IPS-15b (cell line): Measurements from ENCODE around the gene BANK1.

Source experiments
- H3K27me3 ChIP-seq: one replicate; pipeline ENCODE4 v1.6.1; 2013; ENCODE audit warnings: low read length; ENCODE audit not compliant: control insufficient read depth, insufficient read depth
- H3K36me3 ChIP-seq: one replicate; pipeline ENCODE4 v1.6.1; 2013; ENCODE audit warnings: low read length; ENCODE audit not compliant: control insufficient read depth, insufficient read depth
- H3K4me1 ChIP-seq: one replicate; pipeline ENCODE4 v1.6.1; 2013; ENCODE audit warnings: mild to moderate bottlenecking, low read length; ENCODE audit not compliant: control insufficient read depth, insufficient read depth
- H3K4me3 ChIP-seq: one replicate; pipeline ENCODE4 v1.5.1; 2013; ENCODE audit warnings: low read depth, low read length
- H3K9ac ChIP-seq: one replicate; pipeline ENCODE4 v1.6.1; 2013; ENCODE audit warnings: low read depth, mild to moderate bottlenecking, low read length
- H3K9me3 ChIP-seq: one replicate; pipeline ENCODE4 v1.6.1; 2013; ENCODE audit warnings: mild to moderate bottlenecking, low read length; ENCODE audit not compliant: control insufficient read depth, insufficient read depth

BANK1 gene

DNA sequence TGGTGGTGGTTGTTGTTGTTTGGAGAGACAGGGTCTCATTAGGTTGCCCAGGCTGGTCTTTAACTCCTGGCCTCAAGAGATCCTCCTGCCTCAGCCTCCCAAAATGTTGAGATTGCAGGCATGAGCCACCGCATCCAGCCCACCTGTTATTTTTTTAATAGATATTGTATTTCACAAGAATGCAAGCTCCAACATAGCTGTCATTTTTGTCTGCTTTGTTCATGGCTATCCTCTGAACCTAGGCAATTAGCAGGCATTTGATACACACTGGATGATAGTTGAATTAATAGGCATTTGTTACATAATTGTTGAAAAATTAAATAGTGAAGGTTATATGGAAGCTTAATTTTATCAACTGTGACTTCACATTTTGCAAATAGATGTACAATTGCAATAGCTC, 64.7 kb downstream of the BANK1 start:
- H3K9me3 ChIP-seq, result no peaks in the 10 kb centered on the region
- H3K4me3 ChIP-seq, result no peak overlapping the region
- no peak overlapping the region for H3K9ac ChIP-seq
- no peaks in the 10 kb centered on the region for H3K27me3 ChIP-seq
- H3K36me3 ChIP-seq, result no peaks in the 10 kb centered on the region
- H3K4me1 ChIP-seq, result no peaks in the 10 kb centered on the region

DNA sequence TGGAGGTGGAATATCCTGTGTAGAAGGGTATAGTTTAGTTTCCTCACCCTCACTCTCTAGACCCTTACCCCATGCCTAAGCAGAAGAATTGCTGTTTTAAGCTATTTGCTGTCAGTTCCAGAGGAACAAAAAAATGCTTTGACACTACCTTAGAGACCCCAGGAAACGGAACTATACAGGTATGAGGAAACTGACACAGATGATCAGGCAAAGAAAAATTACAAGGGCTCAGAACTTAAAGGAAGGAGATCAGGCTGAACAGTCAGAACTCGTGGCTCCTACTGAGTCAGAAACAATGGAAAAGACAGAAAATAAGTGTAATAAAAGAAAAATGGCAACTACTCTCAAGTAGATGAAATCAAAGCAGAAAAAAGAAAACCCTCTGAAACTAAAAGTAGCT, 65.6 kb downstream of the BANK1 start:
- Histone ChIP-seq H3K36me3 (no peaks in the 10 kb centered on the region), H3K9me3 (no peaks in the 10 kb centered on the region), H3K4me3 (no peak overlapping the region), H3K4me1 (no peaks in the 10 kb centered on the region), H3K27me3 (no peaks in the 10 kb centered on the region), H3K9ac (no peak overlapping the region)

DNA sequence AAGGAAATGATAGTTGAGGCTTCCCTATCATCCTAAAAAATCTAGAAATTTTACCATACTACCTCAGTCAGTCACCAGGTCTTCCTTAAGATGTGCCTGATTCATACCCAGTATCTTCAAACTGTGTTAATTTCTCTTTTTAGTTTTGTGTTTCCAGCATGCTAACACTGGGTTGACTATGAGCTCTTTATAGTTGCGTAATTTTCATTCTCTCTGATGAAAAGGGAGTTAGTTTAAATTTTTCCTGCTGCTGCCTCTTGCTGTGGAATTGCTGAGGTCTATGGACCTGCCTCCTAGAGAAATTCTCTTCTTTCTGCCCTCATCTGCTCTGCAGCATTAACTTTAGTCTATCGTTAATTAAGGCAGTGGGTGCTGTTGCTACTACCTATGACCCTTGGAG, 66.6 kb downstream of the BANK1 start:
- no peak overlapping the region for H3K4me3 ChIP-seq
- H3K9me3 ChIP-seq, result no peaks in the 10 kb centered on the region
- no peak overlapping the region for H3K9ac ChIP-seq
- no peaks in the 10 kb centered on the region for H3K27me3 ChIP-seq
- H3K4me1 ChIP-seq, result no peaks in the 10 kb centered on the region
- no peaks in the 10 kb centered on the region for H3K36me3 ChIP-seq

DNA sequence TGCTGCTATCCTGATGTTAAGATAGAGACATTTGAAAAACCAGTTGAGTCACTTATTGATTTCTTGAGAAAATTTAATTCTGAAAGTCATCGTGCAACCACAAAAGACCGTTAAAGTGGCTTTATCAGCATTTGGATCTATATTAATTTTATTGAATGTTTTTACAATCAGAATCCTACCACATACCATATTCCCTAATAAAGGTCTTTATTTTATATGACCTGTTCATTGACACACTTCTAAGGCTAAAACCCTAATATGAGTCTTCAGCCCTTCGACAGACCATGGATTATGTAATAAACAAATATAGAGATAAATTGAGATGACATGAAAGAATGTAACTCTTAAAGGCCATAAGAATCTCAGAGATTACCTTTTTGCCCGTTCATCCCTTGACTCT, 68.1 kb downstream of the BANK1 start:
- no peaks in the 10 kb centered on the region for H3K4me1 ChIP-seq
- no peaks in the 10 kb centered on the region for H3K9me3 ChIP-seq
- H3K27me3 ChIP-seq, result no peaks in the 10 kb centered on the region
- H3K9ac ChIP-seq, result no peak overlapping the region
- no peaks in the 10 kb centered on the region for H3K36me3 ChIP-seq
- no peak overlapping the region for H3K4me3 ChIP-seq

DNA sequence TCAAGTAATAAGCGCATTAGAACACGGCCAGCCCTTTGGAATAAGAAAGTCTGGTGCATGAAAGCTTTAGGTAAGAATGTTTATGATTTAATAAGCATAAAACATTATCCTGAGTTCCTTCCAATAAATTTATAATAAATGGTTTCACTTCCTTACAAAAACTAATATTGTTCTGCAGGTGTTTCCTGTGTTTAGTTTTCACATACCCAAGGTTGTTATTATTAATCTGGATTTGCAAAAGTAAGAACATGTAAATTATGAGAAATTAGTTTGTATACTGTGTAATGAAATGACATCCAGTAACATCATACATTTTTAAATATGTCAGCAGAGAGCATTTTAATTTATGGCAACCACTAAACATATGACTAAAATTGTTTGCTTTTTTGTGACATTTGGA, 72.1 kb downstream of the BANK1 start:
- Histone ChIP-seq H3K9ac (no peak overlapping the region), H3K36me3 (no peaks in the 10 kb centered on the region), H3K4me1 (no peaks in the 10 kb centered on the region), H3K27me3 (no peaks in the 10 kb centered on the region), H3K9me3 (no peaks in the 10 kb centered on the region), H3K4me3 (no peak overlapping the region)

DNA sequence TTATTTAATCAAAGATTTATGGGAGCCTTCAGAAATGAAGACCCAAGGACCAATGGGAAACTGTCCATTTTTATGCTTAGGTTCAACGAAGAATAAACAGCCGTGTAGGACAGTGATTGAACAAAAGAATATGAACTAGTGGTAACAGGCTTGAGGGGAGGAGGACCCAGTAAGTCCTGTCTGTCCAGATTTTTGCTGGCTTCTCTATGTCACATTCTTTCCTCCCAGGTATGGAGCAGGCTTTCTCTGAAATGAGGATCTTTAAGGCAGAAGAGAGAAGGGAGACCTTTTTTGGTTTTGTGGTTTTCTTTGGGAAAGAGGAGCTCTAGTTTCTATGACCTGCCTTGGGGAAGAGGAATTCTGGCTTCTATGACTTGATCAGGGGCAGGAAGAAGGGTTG, 74.1 kb downstream of the BANK1 start:
- H3K4me3 ChIP-seq, result no peak overlapping the region
- H3K4me1 ChIP-seq, result no peaks in the 10 kb centered on the region
- H3K9me3 ChIP-seq, result no peaks in the 10 kb centered on the region
- no peak overlapping the region for H3K9ac ChIP-seq
- no peaks in the 10 kb centered on the region for H3K27me3 ChIP-seq
- H3K36me3 ChIP-seq, result no peaks in the 10 kb centered on the region

DNA sequence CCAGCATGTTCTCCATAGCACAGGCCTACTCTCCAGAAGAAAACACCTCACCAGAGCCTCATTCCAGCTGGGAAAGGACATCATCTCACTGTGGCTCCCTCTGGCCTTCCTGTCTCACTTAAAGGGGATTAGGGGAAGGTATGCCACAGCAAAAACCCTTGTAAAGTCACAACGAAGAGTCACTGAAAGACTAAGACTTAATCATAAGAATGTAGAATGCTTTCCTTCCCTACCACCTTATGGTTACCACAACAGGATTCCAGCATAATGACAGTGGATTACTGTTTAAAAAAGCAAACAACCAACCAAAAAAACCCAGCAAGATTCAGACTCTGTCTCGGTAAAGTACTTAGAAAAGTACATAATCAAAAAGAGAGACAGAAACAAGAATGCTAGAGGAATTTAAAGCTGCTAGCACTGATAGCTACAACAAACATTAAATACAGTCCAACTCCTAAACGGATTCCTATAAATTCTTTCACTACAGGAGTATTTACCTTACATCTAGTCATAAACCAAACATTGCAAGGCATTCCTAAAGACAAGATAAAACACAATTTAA, 75.1 kb downstream of the BANK1 start:
- H3K4me1 ChIP-seq, result no peaks in the 10 kb centered on the region
- no peaks in the 10 kb centered on the region for H3K27me3 ChIP-seq
- no peak overlapping the region for H3K4me3 ChIP-seq
- H3K9ac ChIP-seq, result no peak overlapping the region
- no peaks in the 10 kb centered on the region for H3K36me3 ChIP-seq
- no peaks in the 10 kb centered on the region for H3K9me3 ChIP-seq

GRCh38 chr4:101870874-101871273, 80.3 kb downstream of the BANK1 start:
- H3K9me3 ChIP-seq, result no peaks in the 10 kb centered on the region
- no peaks in the 10 kb centered on the region for H3K27me3 ChIP-seq
- H3K4me1 ChIP-seq, result no peaks in the 10 kb centered on the region

GRCh38 chr4:101871962-101872676, 81.6 kb downstream of the BANK1 start:
- Histone ChIP-seq H3K4me3 (no peak overlapping the region), H3K9ac (no peak overlapping the region), H3K4me1 (no peaks in the 10 kb centered on the region), H3K27me3 (no peaks in the 10 kb centered on the region), H3K9me3 (no peaks in the 10 kb centered on the region), H3K36me3 (no peaks in the 10 kb centered on the region)

More at GRCh38 chr4:101870874-101871273, 80.3 kb downstream of the BANK1 start:
- Histone ChIP-seq H3K4me3 (no peak overlapping the region), H3K9ac (no peak overlapping the region), H3K36me3 (no peaks in the 10 kb centered on the region)

DNA sequence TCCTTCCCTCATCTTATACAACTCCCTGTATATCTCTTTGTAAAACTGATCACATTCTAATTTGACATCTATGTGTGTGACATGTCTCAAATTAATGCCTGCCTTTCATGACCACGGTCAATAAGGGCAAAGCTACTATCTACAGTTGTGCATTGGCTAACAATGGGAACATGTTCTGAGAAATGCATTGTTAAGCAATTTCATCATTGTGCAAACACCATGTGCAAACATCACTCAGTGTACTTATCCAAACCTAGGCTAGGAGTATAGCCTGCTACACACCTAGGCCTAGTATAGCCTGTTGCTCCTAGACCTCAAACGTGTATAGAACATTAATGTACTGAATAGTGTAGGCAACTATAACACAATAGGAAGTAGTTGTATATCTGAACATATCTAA, 95.0 kb downstream of the BANK1 start:
- Histone ChIP-seq H3K9ac (no peak overlapping the region), H3K9me3 (no peaks in the 10 kb centered on the region), H3K36me3 (no peaks in the 10 kb centered on the region), H3K4me1 (no peaks in the 10 kb centered on the region), H3K27me3 (no peaks in the 10 kb centered on the region), H3K4me3 (no peak overlapping the region)

DNA sequence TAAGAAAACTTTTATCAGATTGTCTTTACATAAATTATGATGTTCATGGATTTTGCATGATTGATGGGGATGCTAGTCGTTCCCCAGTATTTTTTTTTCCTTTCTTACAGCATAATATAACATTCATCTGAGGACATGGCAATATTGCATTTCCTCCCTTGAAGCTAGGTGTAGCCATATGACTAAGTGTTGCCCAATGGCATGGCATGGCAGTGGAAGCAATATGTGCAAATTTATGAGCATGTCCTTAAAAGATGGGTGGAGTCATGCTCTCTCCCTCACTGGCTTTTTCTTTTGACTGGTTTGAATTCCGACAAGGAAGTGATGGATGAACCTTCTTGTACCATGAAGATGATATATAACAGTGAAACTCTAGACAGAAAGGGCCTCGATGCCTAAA, 96.3 kb downstream of the BANK1 start:
- H3K4me3 ChIP-seq, result no peak overlapping the region
- no peaks in the 10 kb centered on the region for H3K36me3 ChIP-seq
- no peaks in the 10 kb centered on the region for H3K9me3 ChIP-seq
- H3K27me3 ChIP-seq, result no peaks in the 10 kb centered on the region
- H3K9ac ChIP-seq, result no peak overlapping the region
- H3K4me1 ChIP-seq, result no peaks in the 10 kb centered on the region

GRCh38 chr4:101888472-101888871, 97.9 kb downstream of the BANK1 start:
- H3K9ac ChIP-seq, result no peak overlapping the region
- H3K4me3 ChIP-seq, result no peak overlapping the region
- H3K36me3 ChIP-seq, result no peaks in the 10 kb centered on the region
- no peaks in the 10 kb centered on the region for H3K9me3 ChIP-seq
- H3K27me3 ChIP-seq, result no peaks in the 10 kb centered on the region
- H3K4me1 ChIP-seq, result no peaks in the 10 kb centered on the region
